H1 (cell line): ENCODE measurements around the gene LHPP. TPM values are rescaled to one million over a fixed set of nuclear protein-coding genes. Genes with fewer than 3 reads are reported as not detected.
A peak's percentile ranks its signal among the peaks of the same experiment; 100 is the strongest.

Experiments used
- CTCF ChIA-PET: fragments of 300-600 bp; sonication (Branson Sonifier 250); formaldehyde crosslinking; loops from one replicate; lab custom pipeline; 2021; ENCODE audit not compliant: partially characterized antibody; lab: Charles Lee
- POLR2A ChIA-PET: fragments of 300-600 bp; sonication (Branson Sonifier 250); formaldehyde crosslinking; loops from one replicate; lab custom pipeline; 2021; ENCODE audit warnings: inconsistent platforms; ENCODE audit not compliant: partially characterized antibody; lab: Charles Lee
- DNase-seq, 2 experiments: peaks; one replicate each; pipeline versions ENCODE4 v3.0.0 to v3.0.0-alpha.2; 2010 to 2022; ENCODE audit warnings: low spot score in 2 of 2, low read depth in 1 of 2, mixed read lengths in 1 of 2
- FAIRE-seq: peaks from 2 replicates; lab custom pipeline; 2011; peaks lifted over from hg19 to GRCh38; lab: Jason Lieb, UNC
- H2AFZ ChIP-seq: 2 replicates; pipeline ENCODE4 v1.8.1; 2012; ENCODE audit warnings: low read length, inconsistent platforms
- H2AK5ac ChIP-seq: 2 replicates; pipeline ENCODE4 v1.6.1; 2013; ENCODE audit warnings: low read depth, low read length
- H2BK120ac ChIP-seq: replicated peaks from 2 replicates; pipeline ENCODE3; 2013; ENCODE audit warnings: low read depth, low read length, inconsistent platforms
- H2BK12ac ChIP-seq: 2 replicates; pipeline ENCODE4 v1.6.1; 2013; ENCODE audit warnings: low read depth, low read length
- H2BK15ac ChIP-seq: 2 replicates; pipeline ENCODE4 v1.6.1; 2013; ENCODE audit warnings: low read length
- H2BK20ac ChIP-seq: 2 replicates; pipeline ENCODE4 v1.6.1; 2013; ENCODE audit warnings: low read length
- H2BK5ac ChIP-seq: 2 replicates; pipeline ENCODE4 v1.6.1; 2013; ENCODE audit warnings: low read depth, low read length
- H3K14ac ChIP-seq: 2 replicates; pipeline ENCODE4 v1.6.1; 2013; ENCODE audit warnings: inconsistent platforms; ENCODE audit not compliant: insufficient read length
- H3K18ac ChIP-seq: 2 replicates; pipeline ENCODE4 v1.6.1; 2013; ENCODE audit warnings: low read length; ENCODE audit errors: extremely low read depth
- H3K23ac ChIP-seq: 2 replicates; pipeline ENCODE4 v1.6.1; 2013; ENCODE audit warnings: inconsistent platforms; ENCODE audit not compliant: insufficient read length
- H3K23me2 ChIP-seq: 2 replicates; pipeline ENCODE4 v1.6.1; 2013; ENCODE audit warnings: low read depth, low read length
- H3K27ac ChIP-seq: 2 replicates; pipeline ENCODE4 v1.6.1; 2011; ENCODE audit warnings: low read depth, low read length, inconsistent platforms
- H3K27me3 ChIP-seq, 4 experiments: replicated peaks in 1 of 4; 1 replicate in 1 of 4; 2 replicates in 3 of 4; pipeline versions ENCODE4 v1.6.1 to v1.8.1; 2011 to 2013; ENCODE audit warnings: low read length in 3 of 4, mild to moderate bottlenecking in 3 of 4, inconsistent platforms in 2 of 4, mixed read lengths in 2 of 4, moderate library complexity in 1 of 4; ENCODE audit not compliant: control insufficient read depth in 3 of 4, insufficient read depth in 3 of 4; ENCODE audit errors: extremely low read depth in 1 of 4
- H3K36me3 ChIP-seq, 4 experiments: 2 replicates each; pipeline versions ENCODE4 v1.6.1 to v1.8.1; 2011 to 2013; ENCODE audit warnings: mild to moderate bottlenecking in 4 of 4, low read length in 3 of 4, moderate library complexity in 2 of 4, control low read depth in 1 of 4, inconsistent platforms in 1 of 4; ENCODE audit not compliant: insufficient read depth in 4 of 4, control insufficient read depth in 2 of 4
- H3K4ac ChIP-seq: replicated peaks from 2 replicates; pipeline ENCODE3; 2013; ENCODE audit warnings: low read length, low read depth, mixed read lengths, inconsistent platforms; ENCODE audit not compliant: insufficient read length
- H3K4me1 ChIP-seq, 4 experiments: replicated peaks in 1 of 4; 1 replicate in 1 of 4; 2 replicates in 3 of 4; pipeline versions ENCODE4 v1.6.1 to v1.8.1; 2011 to 2013; ENCODE audit warnings: low read length in 3 of 4, inconsistent platforms in 2 of 4, mixed read lengths in 1 of 4; ENCODE audit not compliant: insufficient read depth in 4 of 4, control insufficient read depth in 3 of 4
- H3K4me2 ChIP-seq, 2 experiments: 2 replicates each; pipeline versions ENCODE4 v1.6.1 to v1.8.1; 2011 to 2013; ENCODE audit warnings: low read depth in 2 of 2, low read length in 2 of 2, control low read depth in 1 of 2, inconsistent platforms in 1 of 2, mild to moderate bottlenecking in 1 of 2; ENCODE audit not compliant: insufficient read depth in 1 of 2
- H3K4me3 ChIP-seq, 4 experiments: fragments of 200-600, 300-600 bp in 1 of 4; sonication (generic), shearing (Covaris generic), sonication (Bioruptor Twin) in 1 of 4; 2 replicates each; pipeline versions ENCODE4 v1.5.1 to v1.8.1; 2011 to 2016; ENCODE audit warnings: low read length in 4 of 4, low read depth in 3 of 4, control low read depth in 2 of 4, inconsistent platforms in 2 of 4, mild to moderate bottlenecking in 2 of 4, mixed read lengths in 1 of 4, moderate library complexity in 1 of 4; ENCODE audit not compliant: insufficient read depth in 2 of 4; ENCODE audit errors: extremely low read depth in 1 of 4
- H3K56ac ChIP-seq: replicated peaks from 2 replicates; pipeline ENCODE3; 2013; ENCODE audit warnings: low read depth, mild to moderate bottlenecking, mixed read lengths, low read length, inconsistent platforms; ENCODE audit not compliant: insufficient read length
- H3K79me1 ChIP-seq: 2 replicates; pipeline ENCODE4 v1.6.1; 2013; ENCODE audit warnings: low read depth, low read length, control low read depth
- H3K79me2 ChIP-seq, 2 experiments: 2 replicates each; pipeline versions ENCODE4 v1.6.1 to v1.8.1; 2012 to 2013; ENCODE audit warnings: low read length in 2 of 2, mild to moderate bottlenecking in 2 of 2, inconsistent platforms in 1 of 2; ENCODE audit not compliant: insufficient read depth in 2 of 2, control insufficient read depth in 1 of 2
- H3K9ac ChIP-seq, 4 experiments: replicated peaks in 1 of 4; 1 replicate in 1 of 4; 2 replicates in 3 of 4; pipeline versions ENCODE4 v1.6.1 to v1.8.1; 2011 to 2013; ENCODE audit warnings: low read depth in 3 of 4, low read length in 3 of 4, control low read depth in 2 of 4, mild to moderate bottlenecking in 2 of 4, moderate library complexity in 2 of 4, inconsistent platforms in 1 of 4; ENCODE audit errors: extremely low read depth in 1 of 4
- H3K9me3 ChIP-seq, 2 experiments: 2 replicates each; pipeline versions ENCODE4 v1.6.1 to v1.8.1; 2012 to 2013; ENCODE audit warnings: mild to moderate bottlenecking in 2 of 2, moderate library complexity in 2 of 2, control low read depth in 1 of 2, inconsistent platforms in 1 of 2, low read depth in 1 of 2, low read length in 1 of 2, mixed read lengths in 1 of 2; ENCODE audit not compliant: insufficient read depth in 2 of 2
- H4K20me1 ChIP-seq, 2 experiments: replicated peaks in 1 of 2; 2 replicates each; pipeline versions ENCODE3 to v1.8.1; 2011 to 2013; ENCODE audit warnings: inconsistent platforms in 2 of 2, low read length in 2 of 2, mild to moderate bottlenecking in 1 of 2; ENCODE audit not compliant: insufficient read depth in 2 of 2, control insufficient read depth in 1 of 2
- H4K5ac ChIP-seq: 2 replicates; pipeline ENCODE4 v1.6.1; 2013; ENCODE audit warnings: low read length, low read depth, mixed read lengths, inconsistent platforms; ENCODE audit not compliant: insufficient read length
- H4K8ac ChIP-seq: 2 replicates; pipeline ENCODE4 v1.8.0; 2013; ENCODE audit warnings: mild to moderate bottlenecking, moderate library complexity, low read length, inconsistent platforms; ENCODE audit not compliant: insufficient read depth; ENCODE audit errors: extremely low read depth
- H4K91ac ChIP-seq: replicated peaks from 2 replicates; pipeline ENCODE3; 2013; ENCODE audit warnings: low read length, mixed read lengths, inconsistent platforms; ENCODE audit not compliant: insufficient read length
- HDAC2 ChIP-seq, 2 experiments: fragments of 300-600 bp in 1 of 2; sonication (generic) in 1 of 2; IDR thresholded peaks; 2 replicates each; pipeline ENCODE4 v1.6.1; 2011 to 2012; ENCODE audit warnings: low read depth in 2 of 2, low read length in 2 of 2, mild to moderate bottlenecking in 2 of 2, moderate library complexity in 2 of 2, borderline replicate concordance in 1 of 2, inconsistent platforms in 1 of 2
- POLR2AphosphoS5 ChIP-seq: IDR thresholded peaks from 2 replicates; pipeline ENCODE4 v1.6.1; 2011; ENCODE audit warnings: low read depth, low read length
- WGBS, 2 experiments: shearing (Covaris generic) in 1 of 2; methylation state at CpG; one replicate each; pipeline versions ENCODE4 v1.1.6 to v1.1.7; 2013 to 2015; ENCODE audit warnings: low lambda C conversion rate in 2 of 2, mixed read lengths in 2 of 2, inconsistent platforms in 1 of 2, low coverage in 1 of 2, missing lambda C conversion rate in 1 of 2; ENCODE audit not compliant: insufficient replicate concordance in 2 of 2, insufficient coverage in 1 of 2, insufficient read length in 1 of 2; ENCODE audit errors: extremely low coverage in 1 of 2, missing lambda C conversion rate in 1 of 2; 5-methylcytosine and 5-hydroxymethylcytosine counted together
- polyA plus RNA-seq, 7 experiments: library from polyadenylated mRNA; depleted of rRNA in 3 of 7; stranded (reverse) in 5 of 7; unstranded in 2 of 7; fragments of >200 nt in 5 of 7; fragments of 200-250 nt in 2 of 7; gene quantifications; 1 replicate in 5 of 7; 2 replicates in 1 of 7; 4 replicates in 1 of 7; pipeline versions ENCODE4 v1.2.1 to v1.2.3, GENCODE V29; 2011 to 2013; ENCODE audit warnings: missing spikeins in 2 of 7, mixed read lengths in 2 of 7
- total RNA-seq: library from RNA; stranded (reverse); fragmentation: NEBNext Ultra II Directional; extraction: Animal tissue kit (Norgen Biotek cat#: 25700); gene quantifications from 2 replicates; pipeline ENCODE4 v1.2.1, GENCODE V29; 2021

LHPP gene
- total and polyA plus RNA-seq, 2 of the 8 experiments (the other 6 are each of a cell fraction or from before 2014, with no cell fraction given) = 26.0 to 45.0 TPM

DNA sequence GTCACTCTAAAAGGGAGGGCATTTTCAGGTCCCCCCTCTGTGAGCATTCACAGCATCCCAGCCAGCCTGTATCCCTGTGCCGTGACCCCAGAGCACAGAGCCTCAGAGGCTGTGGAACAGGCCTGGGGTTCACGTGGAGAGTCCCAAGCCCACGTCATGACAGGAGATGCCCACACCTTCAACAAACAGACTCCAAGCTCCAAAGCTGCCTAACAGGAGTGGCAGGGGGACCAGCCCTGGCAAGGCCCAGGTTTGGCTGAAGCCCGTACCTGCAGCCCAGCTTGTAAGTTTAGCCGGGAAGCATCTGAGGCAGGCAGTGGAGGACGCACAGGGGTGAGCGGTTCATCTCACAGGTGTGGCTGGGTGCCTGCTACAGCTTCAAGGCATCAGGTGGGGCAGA is 33.5 kb downstream of the LHPP start:
- no peak overlapping the region for H4K5ac ChIP-seq
- H2AFZ ChIP-seq = no peak overlapping the region
- H2AK5ac ChIP-seq = no peak overlapping the region
- H4K91ac ChIP-seq = no peak overlapping the region
- H2BK12ac ChIP-seq = 0 out of 2 replicates have a peak overlapping the region, but pooled peaks have one; percentile 23
- TF ChIP-seq HDAC2 (IDR thresholded peaks at IDR 0.05; ENCODE audit: borderline replicate concordance in 1 of 2, low read depth in 2 of 2, low read length in 2 of 2) (0 out of 4 replicates have a peak, but pooled peaks of 1 of the 2 experiments have one; percentile 3), POLR2AphosphoS5 (no peak)
- no peaks in the 10 kb centered on the region for H4K20me1 ChIP-seq
- no peaks in the 10 kb centered on the region for H3K27me3 ChIP-seq
- H2BK20ac ChIP-seq = no peak overlapping the region
- H3K27ac ChIP-seq = no peak overlapping the region
- H3K4me1 ChIP-seq = peaks cover 7 to 25% (median 15%) of the 10 kb centered on the region in 4 experiments; a peak in 6 of 7 replicates
- no peak overlapping the region for H3K14ac ChIP-seq
- H3K56ac ChIP-seq = no peak overlapping the region
- FAIRE-seq (no peak), DNase-seq (no peak)
- ChIA-PET CTCF (interaction anchor here (1.0 to 1.4 kb wide), 2 partner anchors 15 to 50 kb away, joined by 3 read pairs; no protein-coding TSS in a partner anchor), POLR2A (interaction anchor here (1.0 to 1.5 kb wide), 4 partner anchors 10 to 45 kb away, joined by 3 to 7 read pairs (median 4); partner anchors contain the start of gene NKX1-2)
- H3K79me1 ChIP-seq = no peaks in the 10 kb centered on the region; the same call in 1 of the 2 replicates
- H4K8ac ChIP-seq = no peak overlapping the region; the same call in 1 of the 2 replicates
- no peak overlapping the region for H3K4ac ChIP-seq
- 93% methylated on average over 7 of the region's 7 CpGs; no CpG with 5 or more reads in 1 of the 2 experiments for WGBS, 2 experiments
- H2BK120ac ChIP-seq = no peak overlapping the region
- no peak overlapping the region for H3K4me2 ChIP-seq
- H2BK5ac ChIP-seq = peak overlapping the region; percentile 30; the same call in 1 of the 2 replicates
- peaks cover 0 to 7% (median 3%) of the 10 kb centered on the region in 4 experiments; a peak in 4 of 8 replicates for H3K36me3 ChIP-seq
- no peak overlapping the region; the same call in 1 of the 2 replicates for H2BK15ac ChIP-seq
- no peak overlapping the region for H3K23ac ChIP-seq
- no peak overlapping the region for H3K18ac ChIP-seq
- H3K4me3 ChIP-seq = no peak overlapping the region
- H3K23me2 ChIP-seq = no peaks in the 10 kb centered on the region
- H3K79me2 ChIP-seq = no peaks in the 10 kb centered on the region
- H3K9me3 ChIP-seq = no peaks in the 10 kb centered on the region
- no peak overlapping the region for H3K9ac ChIP-seq
